ENCODE data around the gene EED.

The EED gene

GRCh38 chr11:86275493-86276370 lies 31.2 kb downstream of the EED start:
- no peak overlapping the region for H3K4me3 ChIP-seq
- H3K9me3 ChIP-seq: no peaks in the 10 kb centered on the region
- TF ChIP-seq CTCF (IDR thresholded peaks at IDR 0.05): no peak
- H3K27ac ChIP-seq: no peak overlapping the region
- no peaks in the 10 kb centered on the region for H3K4me1 ChIP-seq
- intact Hi-C loops (cut with DNase I; ENCODE audit: low total_unique reads): no loop called here
- no peak for DNase-seq
- H3K36me3 ChIP-seq: peaks cover 32 to 36% (median 34%) of the 10 kb centered on the region in 3 donors
- H3K27me3 ChIP-seq: no peaks in the 10 kb centered on the region

- Histone ChIP-seq H3K9me3 (no peaks in the 10 kb centered on the region), H3K4me1 (no peaks in the 10 kb centered on the region), H3K4me3 (no peak overlapping the region), H3K27me3 (no peaks in the 10 kb centered on the region), H3K36me3 (peaks cover 32 to 36% (median 34%) of the 10 kb centered on the region in 3 donors), H3K27ac (no peak overlapping the region)
- TF ChIP-seq CTCF (IDR thresholded peaks at IDR 0.05): no peak
- no peak for DNase-seq
- intact Hi-C loops (cut with DNase I; ENCODE audit: low total_unique reads): no loop called here
Measured at GRCh38 chr11:86277741-86278140, 33.2 kb downstream of the EED start.

- DNase-seq: no peak
- Histone ChIP-seq H3K27me3 (no peaks in the 10 kb centered on the region), H3K9me3 (no peaks in the 10 kb centered on the region), H3K4me3 (no peak overlapping the region), H3K36me3 (peaks cover 29 to 34% (median 31%) of the 10 kb centered on the region in 3 donors), H3K4me1 (no peaks in the 10 kb centered on the region), H3K27ac (no peak overlapping the region)
- no peak for TF ChIP-seq CTCF (IDR thresholded peaks at IDR 0.05)
- intact Hi-C loops (cut with DNase I; ENCODE audit: low total_unique reads): no loop called here
Measured at GRCh38 chr11:86278226-86278625, 33.7 kb downstream of the EED start.

- no peak for DNase-seq
- intact Hi-C loops (cut with DNase I; ENCODE audit: low total_unique reads): no loop called here
- Histone ChIP-seq H3K27ac (no peak overlapping the region), H3K27me3 (no peaks in the 10 kb centered on the region), H3K4me1 (no peaks in the 10 kb centered on the region), H3K36me3 (peaks cover 33 to 44% (median 37%) of the 10 kb centered on the region in 3 donors), H3K9me3 (no peaks in the 10 kb centered on the region), H3K4me3 (no peak overlapping the region)
- TF ChIP-seq CTCF (IDR thresholded peaks at IDR 0.05): no peak
Measured at GRCh38 chr11:86279747-86280146, 35.2 kb downstream of the EED start.

GRCh38 chr11:86287468-86287796 lies 42.9 kb downstream of the EED start:
- H3K4me1 ChIP-seq: no peaks in the 10 kb centered on the region
- peaks cover 4 to 14% (median 11%) of the 10 kb centered on the region in 3 donors for H3K36me3 ChIP-seq
- DNase-seq: no peak
- H3K4me3 ChIP-seq: no peak overlapping the region
- no peak for TF ChIP-seq CTCF (IDR thresholded peaks at IDR 0.05)
- no peaks in the 10 kb centered on the region for H3K9me3 ChIP-seq
- H3K27me3 ChIP-seq: no peaks in the 10 kb centered on the region
- H3K27ac ChIP-seq: no peak overlapping the region
- intact Hi-C loops (cut with DNase I; ENCODE audit: low total_unique reads): no loop called here

All from tibial artery (tissue), 4 donors.